Peyer's patch (tissue), 4 donors: Measurements from ENCODE around the gene OPCML. TPM values are rescaled to one million over a fixed set of nuclear protein-coding genes. Genes with fewer than 3 reads are reported as not detected.

ENCODE experiments used
- DNase-seq, 3 donors: peaks; one replicate each; pipeline ENCODE4 v3.0.0-alpha.2; 2017 to 2019
- H3K27ac ChIP-seq, 4 donors: fragments of 200-600 bp; sonication (generic); one replicate each; pipeline ENCODE4 v1.5.1; 2016 to 2019
- H3K27me3 ChIP-seq, 2 donors: fragments of 200-600 bp; sonication (generic); one replicate each; pipeline ENCODE4 v1.5.1; 2019
- H3K36me3 ChIP-seq, 3 donors: fragments of 200-600 bp; sonication (generic); one replicate each; pipeline ENCODE4 v1.5.1; 2016 to 2019
- H3K4me1 ChIP-seq, 4 donors: fragments of 200-600 bp; sonication (generic); one replicate each; pipeline ENCODE4 v1.5.1; 2016 to 2019
- H3K4me3 ChIP-seq, 4 donors: fragments of 200-600 bp; sonication (generic); 1 replicate in 3 of 4; 2 replicates in 1 of 4; pipeline ENCODE4 v1.5.1; 2016 to 2019; ENCODE audit warnings: mild to moderate bottlenecking in 1 of 4
- H3K9me3 ChIP-seq, 4 donors: fragments of 200-600 bp; sonication (generic); one replicate each; pipeline ENCODE4 v1.5.1; 2016 to 2019; ENCODE audit warnings: mild to moderate bottlenecking in 1 of 4
- POLR2A ChIP-seq, 2 donors: fragments of 450-650 bp; IDR thresholded peaks; one replicate each; pipeline ENCODE4 v1.5.1; 2017; ENCODE audit warnings: antibody characterized with exemption in 2 of 2, mild to moderate bottlenecking in 2 of 2, moderate library complexity in 2 of 2
- total RNA-seq, 4 donors: library from RNA; depleted of rRNA; stranded (reverse); fragments of >200 nt; gene quantifications; one replicate each; pipeline ENCODE4 v1.1.0, GENCODE V29; 2016
- TF ChIP-seq, protein P1 (sequence below), 6 experiments: fragments of 450-650 bp in 4 of 6; fragments of 200-600 bp in 2 of 6; sonication (generic) in 1 of 6; IDR thresholded peaks; one replicate each; pipeline ENCODE4 v1.5.1; 2017 to 2019; ENCODE audit warnings: antibody characterized with exemption in 6 of 6, mild to moderate bottlenecking in 3 of 6, moderate library complexity in 1 of 6

The OPCML gene
- total RNA-seq, 4 donors from 2014 or later: not detected

- no peaks in the 10 kb centered on the region for H3K27me3 ChIP-seq
- no peaks in the 10 kb centered on the region for H3K4me1 ChIP-seq
- H3K4me3 ChIP-seq: no peak overlapping the region
- no peak overlapping the region for H3K27ac ChIP-seq
- H3K9me3 ChIP-seq: no peaks in the 10 kb centered on the region
- DNase-seq: no peak
- TF ChIP-seq, protein P1, sequence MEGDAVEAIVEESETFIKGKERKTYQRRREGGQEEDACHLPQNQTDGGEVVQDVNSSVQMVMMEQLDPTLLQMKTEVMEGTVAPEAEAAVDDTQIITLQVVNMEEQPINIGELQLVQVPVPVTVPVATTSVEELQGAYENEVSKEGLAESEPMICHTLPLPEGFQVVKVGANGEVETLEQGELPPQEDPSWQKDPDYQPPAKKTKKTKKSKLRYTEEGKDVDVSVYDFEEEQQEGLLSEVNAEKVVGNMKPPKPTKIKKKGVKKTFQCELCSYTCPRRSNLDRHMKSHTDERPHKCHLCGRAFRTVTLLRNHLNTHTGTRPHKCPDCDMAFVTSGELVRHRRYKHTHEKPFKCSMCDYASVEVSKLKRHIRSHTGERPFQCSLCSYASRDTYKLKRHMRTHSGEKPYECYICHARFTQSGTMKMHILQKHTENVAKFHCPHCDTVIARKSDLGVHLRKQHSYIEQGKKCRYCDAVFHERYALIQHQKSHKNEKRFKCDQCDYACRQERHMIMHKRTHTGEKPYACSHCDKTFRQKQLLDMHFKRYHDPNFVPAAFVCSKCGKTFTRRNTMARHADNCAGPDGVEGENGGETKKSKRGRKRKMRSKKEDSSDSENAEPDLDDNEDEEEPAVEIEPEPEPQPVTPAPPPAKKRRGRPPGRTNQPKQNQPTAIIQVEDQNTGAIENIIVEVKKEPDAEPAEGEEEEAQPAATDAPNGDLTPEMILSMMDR (IDR thresholded peaks at IDR 0.05): no peak
- TF ChIP-seq POLR2A (IDR thresholded peaks at IDR 0.05): no peak
- no peaks in the 10 kb centered on the region for H3K36me3 ChIP-seq
Measured at GRCh38 chr11:132777067-132777975, 755.0 kb downstream of the OPCML start.

- H3K27ac ChIP-seq: no peak overlapping the region
- no peak overlapping the region for H3K4me3 ChIP-seq
- no peaks in the 10 kb centered on the region for H3K4me1 ChIP-seq
- TF ChIP-seq, protein P1 (IDR thresholded peaks at IDR 0.05): no peak
- no peak for TF ChIP-seq POLR2A (IDR thresholded peaks at IDR 0.05)
- no peaks in the 10 kb centered on the region for H3K27me3 ChIP-seq
- DNase-seq: no peak
- no peaks in the 10 kb centered on the region for H3K36me3 ChIP-seq
- no peaks in the 10 kb centered on the region for H3K9me3 ChIP-seq
Measured at GRCh38 chr11:132773751-132774150, 758.5 kb downstream of the OPCML start.

DNA sequence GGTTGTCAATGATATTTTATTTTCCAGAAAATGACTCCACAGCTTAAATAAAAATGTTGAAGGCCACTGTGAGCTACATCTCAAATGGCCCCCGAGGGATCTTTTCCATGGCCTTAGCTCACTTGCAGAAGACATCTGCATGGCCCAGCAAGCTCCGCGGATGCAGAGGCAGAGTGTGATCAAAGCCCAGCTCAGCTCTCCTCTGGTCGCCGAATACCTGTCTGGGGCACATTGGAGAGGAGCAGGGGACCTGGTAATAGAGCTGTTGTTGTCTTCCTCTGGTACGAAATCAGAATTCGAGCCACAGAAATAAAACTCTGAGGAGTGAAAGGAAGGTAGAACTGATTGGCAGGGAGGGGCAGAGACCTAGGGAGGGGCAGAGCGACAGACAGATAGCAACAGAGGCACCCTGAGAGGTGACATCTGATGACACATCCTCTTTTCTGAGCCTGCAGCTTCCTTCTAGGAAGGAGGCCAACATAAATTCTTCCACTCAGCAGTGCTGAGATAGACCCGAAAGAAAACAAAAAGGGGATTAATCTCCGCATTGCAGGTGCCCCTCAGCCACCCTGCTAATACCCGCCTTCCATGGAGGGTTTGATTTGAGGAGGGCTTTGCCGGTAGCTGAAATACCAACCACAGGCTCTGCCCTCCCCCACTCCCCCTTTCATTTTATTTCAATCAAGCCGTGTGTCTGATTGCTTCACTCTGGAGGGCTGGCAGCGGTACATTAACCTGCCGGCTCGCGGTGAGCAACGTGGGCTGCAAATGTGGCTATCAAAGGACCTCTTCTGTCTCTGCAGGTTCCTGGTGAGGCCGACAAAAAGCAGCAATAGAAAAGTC is 759.4 kb downstream of the OPCML start:
- Histone ChIP-seq H3K27ac (no peak overlapping the region), H3K36me3 (no peaks in the 10 kb centered on the region), H3K27me3 (no peaks in the 10 kb centered on the region), H3K4me1 (no peaks in the 10 kb centered on the region), H3K4me3 (no peak overlapping the region), H3K9me3 (no peaks in the 10 kb centered on the region)
- TF ChIP-seq POLR2A (IDR thresholded peaks at IDR 0.05): no peak
- TF ChIP-seq, protein P1 (IDR thresholded peaks at IDR 0.05): no peak
- DNase-seq: no peak

DNA sequence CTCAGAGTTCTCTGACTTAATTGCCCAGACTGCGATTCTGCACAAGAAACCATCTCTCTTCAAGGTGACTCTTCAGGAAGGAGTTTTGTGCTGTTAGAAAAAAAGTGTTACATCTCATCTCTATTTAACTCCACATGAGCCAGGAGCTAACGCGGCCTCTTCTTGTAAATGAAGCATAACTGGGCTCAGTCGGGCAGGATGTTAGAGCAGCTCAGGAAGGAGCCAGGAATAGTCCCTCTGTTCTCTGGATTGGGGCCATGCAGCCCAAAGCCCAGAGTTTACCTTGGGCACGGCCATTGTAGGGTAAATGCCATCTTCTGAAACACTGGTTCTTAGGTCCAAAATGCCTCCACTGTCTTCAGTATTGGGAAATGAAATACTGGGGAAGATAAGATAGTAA is 760.6 kb downstream of the OPCML start:
- TF ChIP-seq, protein P1 (IDR thresholded peaks at IDR 0.05): no peak
- TF ChIP-seq POLR2A (IDR thresholded peaks at IDR 0.05): no peak
- Histone ChIP-seq H3K27me3 (no peaks in the 10 kb centered on the region), H3K4me1 (no peaks in the 10 kb centered on the region), H3K4me3 (no peak overlapping the region), H3K27ac (no peak overlapping the region), H3K9me3 (no peaks in the 10 kb centered on the region), H3K36me3 (no peaks in the 10 kb centered on the region)
- no peak for DNase-seq

DNA sequence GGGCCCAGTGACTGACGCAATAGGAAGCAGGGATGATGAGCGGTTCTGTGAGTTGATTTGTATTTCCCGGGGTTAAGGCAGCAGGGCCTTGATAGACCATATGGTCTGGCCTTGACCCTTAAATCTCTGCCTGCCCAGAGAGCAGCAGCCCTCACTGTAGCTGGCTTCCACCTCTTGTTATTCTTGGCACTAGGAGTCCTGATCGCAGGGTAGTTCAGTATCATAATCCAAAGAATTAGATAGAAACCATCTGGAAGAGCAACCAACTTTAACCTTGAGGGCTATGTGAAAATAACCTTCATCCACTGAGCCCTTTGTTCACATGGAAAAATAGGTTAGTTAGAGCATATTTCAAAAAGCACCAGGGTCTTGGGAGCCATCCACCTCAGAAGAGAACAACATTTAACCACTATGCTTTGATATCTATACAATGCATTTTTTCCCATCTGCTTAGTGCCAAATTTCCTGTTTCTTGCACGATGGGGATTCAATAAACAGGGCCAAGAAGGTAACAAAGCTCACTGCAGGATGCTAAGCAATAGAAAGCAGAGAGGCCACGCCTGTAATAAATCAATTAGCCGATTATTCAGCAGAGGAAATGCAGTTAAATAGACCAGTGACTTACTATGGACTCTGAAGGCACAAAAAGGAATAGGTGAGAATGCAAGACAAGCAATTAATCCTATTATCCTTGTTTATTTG is 761.3 kb downstream of the OPCML start:
- DNase-seq: no peak
- Histone ChIP-seq H3K9me3 (no peaks in the 10 kb centered on the region), H3K36me3 (no peaks in the 10 kb centered on the region), H3K4me3 (no peak overlapping the region), H3K4me1 (no peaks in the 10 kb centered on the region), H3K27me3 (no peaks in the 10 kb centered on the region), H3K27ac (no peak overlapping the region)
- TF ChIP-seq POLR2A (IDR thresholded peaks at IDR 0.05): no peak
- TF ChIP-seq, protein P1 (IDR thresholded peaks at IDR 0.05): no peak
